Osteocyte (in vitro differentiated cells): ENCODE data around the gene HSD11B1L. TPM values are rescaled to one million over a fixed set of nuclear protein-coding genes. Genes with fewer than 3 reads are reported as not detected.

Source experiments
- DNase-seq: peaks from one replicate; pipeline ENCODE4 v3.0.0; 2021; ENCODE audit warnings: mixed read lengths; ENCODE audit not compliant: unreplicated experiment; ENCODE audit errors: extremely low spot score
- H3K27ac Mint-ChIP-seq: one replicate; pipeline ENCODE4 v1.8.0; 2021; ENCODE audit warnings: mild to moderate bottlenecking, mixed read lengths; ENCODE audit not compliant: unreplicated experiment
- H3K27me3 Mint-ChIP-seq: one replicate; pipeline ENCODE4 v1.8.0; 2021; ENCODE audit warnings: mixed read lengths; ENCODE audit not compliant: unreplicated experiment
- H3K36me3 Mint-ChIP-seq: one replicate; pipeline ENCODE4 v1.8.0; 2021; ENCODE audit warnings: mixed read lengths; ENCODE audit not compliant: unreplicated experiment
- H3K4me1 Mint-ChIP-seq: one replicate; pipeline ENCODE4 v1.8.0; 2021; ENCODE audit warnings: mixed read lengths; ENCODE audit not compliant: unreplicated experiment
- H3K4me3 Mint-ChIP-seq: one replicate; pipeline ENCODE4 v1.8.0; 2021; ENCODE audit warnings: mild to moderate bottlenecking, moderate library complexity, mixed read lengths; ENCODE audit not compliant: unreplicated experiment
- H3K9me3 Mint-ChIP-seq: one replicate; pipeline ENCODE4 v1.8.0; 2021; ENCODE audit warnings: mixed read lengths; ENCODE audit not compliant: unreplicated experiment
- total RNA-seq: library from RNA; stranded (reverse); gene quantifications from 2 replicates; pipeline ENCODE4 v1.2.1, GENCODE V29; 2021
- TF ChIP-seq, protein P1 (sequence below): fragments of 200-600 bp; sonication (generic); IDR thresholded peaks from 2 replicates; pipeline ENCODE4 v1.5.0; 2021; ENCODE audit warnings: antibody characterized with exemption, mild to moderate bottlenecking, moderate library complexity

The HSD11B1L gene
- total RNA-seq, 1 donor from 2014 or later: 10.7 TPM

DNA sequence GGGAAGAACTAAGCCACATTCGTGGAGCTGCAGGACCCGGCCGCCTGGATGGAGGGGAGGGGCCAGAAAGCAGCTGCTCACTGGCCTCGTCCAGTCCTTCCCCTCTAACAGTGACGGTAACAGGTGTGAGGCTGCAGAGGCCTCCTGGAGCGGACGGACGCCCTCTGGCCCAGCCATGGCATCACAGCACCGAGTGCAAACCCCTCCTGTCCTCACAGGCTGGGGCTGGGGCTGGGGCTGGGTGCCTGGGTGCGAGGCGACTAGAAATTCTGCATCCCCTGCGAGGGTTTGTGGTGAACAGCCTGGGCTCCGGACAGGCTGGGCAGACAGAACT is 4.1 kb upstream of the HSD11B1L start:
- H3K4me3 Mint-ChIP-seq: no peak overlapping the region
- H3K27me3 Mint-ChIP-seq: no peaks in the 10 kb centered on the region
- H3K9me3 Mint-ChIP-seq: no peaks in the 10 kb centered on the region
- DNase-seq: no peak
- peaks cover 3% of the 10 kb centered on the region for H3K36me3 Mint-ChIP-seq
- no peak overlapping the region for H3K27ac Mint-ChIP-seq
- H3K4me1 Mint-ChIP-seq: peaks cover 15% of the 10 kb centered on the region
- TF ChIP-seq, protein P1, sequence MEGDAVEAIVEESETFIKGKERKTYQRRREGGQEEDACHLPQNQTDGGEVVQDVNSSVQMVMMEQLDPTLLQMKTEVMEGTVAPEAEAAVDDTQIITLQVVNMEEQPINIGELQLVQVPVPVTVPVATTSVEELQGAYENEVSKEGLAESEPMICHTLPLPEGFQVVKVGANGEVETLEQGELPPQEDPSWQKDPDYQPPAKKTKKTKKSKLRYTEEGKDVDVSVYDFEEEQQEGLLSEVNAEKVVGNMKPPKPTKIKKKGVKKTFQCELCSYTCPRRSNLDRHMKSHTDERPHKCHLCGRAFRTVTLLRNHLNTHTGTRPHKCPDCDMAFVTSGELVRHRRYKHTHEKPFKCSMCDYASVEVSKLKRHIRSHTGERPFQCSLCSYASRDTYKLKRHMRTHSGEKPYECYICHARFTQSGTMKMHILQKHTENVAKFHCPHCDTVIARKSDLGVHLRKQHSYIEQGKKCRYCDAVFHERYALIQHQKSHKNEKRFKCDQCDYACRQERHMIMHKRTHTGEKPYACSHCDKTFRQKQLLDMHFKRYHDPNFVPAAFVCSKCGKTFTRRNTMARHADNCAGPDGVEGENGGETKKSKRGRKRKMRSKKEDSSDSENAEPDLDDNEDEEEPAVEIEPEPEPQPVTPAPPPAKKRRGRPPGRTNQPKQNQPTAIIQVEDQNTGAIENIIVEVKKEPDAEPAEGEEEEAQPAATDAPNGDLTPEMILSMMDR: no peak

DNA sequence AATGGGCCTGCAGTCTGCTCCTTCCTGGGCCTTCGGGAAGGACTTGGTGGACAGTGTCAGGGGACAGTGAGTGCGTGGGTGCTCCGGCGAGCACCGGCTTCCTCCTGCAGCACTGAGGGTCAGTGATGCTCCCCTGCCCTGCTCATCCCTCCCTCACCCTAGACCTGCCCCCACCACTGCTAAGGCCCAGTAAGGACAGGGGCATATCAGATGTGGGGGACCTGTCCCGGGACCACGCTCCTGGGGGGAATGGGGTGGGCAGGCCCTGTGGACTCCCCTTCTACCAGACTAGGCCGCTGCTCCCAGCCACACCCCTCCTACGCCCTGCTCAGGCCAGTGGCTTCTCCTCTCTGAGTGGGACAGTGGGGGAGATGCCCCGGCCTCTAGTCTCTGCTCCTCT is 3.7 kb upstream of the HSD11B1L start:
- H3K27me3 Mint-ChIP-seq: no peaks in the 10 kb centered on the region
- H3K27ac Mint-ChIP-seq: no peak overlapping the region
- H3K4me3 Mint-ChIP-seq: no peak overlapping the region
- TF ChIP-seq, protein P1: no peak
- peaks cover 2% of the 10 kb centered on the region for H3K36me3 Mint-ChIP-seq
- no peak for DNase-seq
- no peaks in the 10 kb centered on the region for H3K9me3 Mint-ChIP-seq
- peaks cover 17% of the 10 kb centered on the region for H3K4me1 Mint-ChIP-seq

DNA sequence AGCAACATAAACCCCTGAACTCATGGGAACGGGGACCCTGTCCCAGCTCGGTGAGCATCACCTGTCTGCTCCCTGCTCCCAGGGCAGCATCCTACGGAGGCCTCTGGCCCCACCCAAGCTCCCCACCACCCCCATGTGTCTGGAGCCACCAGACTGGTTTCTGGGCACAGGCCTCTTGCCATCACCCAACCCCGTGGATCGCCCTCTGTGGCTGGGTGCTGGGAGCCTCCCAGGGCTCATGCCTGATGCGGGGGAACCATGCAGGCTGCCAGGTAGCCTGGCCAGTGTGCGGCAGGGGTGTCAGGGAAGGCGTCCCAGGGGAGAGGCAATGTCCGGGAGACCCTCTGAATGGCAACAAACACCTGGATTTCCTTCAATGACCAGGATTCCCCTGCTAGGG is 3.2 kb upstream of the HSD11B1L start:
- DNase-seq: no peak
- H3K4me3 Mint-ChIP-seq: no peak overlapping the region
- H3K36me3 Mint-ChIP-seq: peaks cover 2% of the 10 kb centered on the region
- H3K9me3 Mint-ChIP-seq: no peaks in the 10 kb centered on the region
- TF ChIP-seq, protein P1: no peak
- H3K27ac Mint-ChIP-seq: no peak overlapping the region
- H3K27me3 Mint-ChIP-seq: no peaks in the 10 kb centered on the region
- H3K4me1 Mint-ChIP-seq: peaks cover 19% of the 10 kb centered on the region

DNA sequence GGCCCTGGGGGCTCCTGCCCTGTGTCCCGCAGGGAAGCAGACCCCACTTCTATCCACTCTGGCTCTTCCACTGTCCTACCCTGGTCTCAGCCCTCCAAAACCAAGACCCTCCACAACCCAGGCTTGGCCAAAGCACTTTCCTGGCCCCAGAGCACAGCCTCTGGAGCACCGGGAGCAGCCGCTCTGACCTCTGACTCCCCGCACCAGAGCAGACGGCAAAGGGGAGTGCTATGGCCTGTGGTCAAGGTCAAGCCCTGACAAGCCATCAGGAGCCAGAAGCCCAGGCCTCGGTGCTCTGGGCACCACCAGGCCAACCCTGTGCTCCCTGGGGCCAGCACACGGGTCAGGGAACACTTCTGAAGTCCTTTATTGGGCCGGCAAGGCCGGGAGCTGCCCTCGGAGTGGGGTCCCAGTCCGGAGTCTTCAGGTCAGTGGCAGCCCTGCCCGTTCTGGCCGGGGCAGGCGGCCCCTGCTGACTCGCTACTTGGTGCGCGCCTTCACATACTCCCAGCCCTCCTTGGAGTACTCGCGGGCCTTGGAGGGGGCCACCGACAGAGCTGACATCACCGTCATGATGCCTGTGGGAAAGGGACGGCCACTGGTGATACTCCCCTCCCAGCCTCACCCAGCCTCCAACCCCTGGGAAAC is 2.6 kb upstream of the HSD11B1L start:
- no peak overlapping the region for H3K4me3 Mint-ChIP-seq
- H3K36me3 Mint-ChIP-seq: peaks cover 2% of the 10 kb centered on the region
- H3K4me1 Mint-ChIP-seq: peaks cover 19% of the 10 kb centered on the region
- no peaks in the 10 kb centered on the region for H3K27me3 Mint-ChIP-seq
- H3K27ac Mint-ChIP-seq: no peak overlapping the region
- DNase-seq: no peak
- H3K9me3 Mint-ChIP-seq: no peaks in the 10 kb centered on the region
- TF ChIP-seq, protein P1: no peak

DNA sequence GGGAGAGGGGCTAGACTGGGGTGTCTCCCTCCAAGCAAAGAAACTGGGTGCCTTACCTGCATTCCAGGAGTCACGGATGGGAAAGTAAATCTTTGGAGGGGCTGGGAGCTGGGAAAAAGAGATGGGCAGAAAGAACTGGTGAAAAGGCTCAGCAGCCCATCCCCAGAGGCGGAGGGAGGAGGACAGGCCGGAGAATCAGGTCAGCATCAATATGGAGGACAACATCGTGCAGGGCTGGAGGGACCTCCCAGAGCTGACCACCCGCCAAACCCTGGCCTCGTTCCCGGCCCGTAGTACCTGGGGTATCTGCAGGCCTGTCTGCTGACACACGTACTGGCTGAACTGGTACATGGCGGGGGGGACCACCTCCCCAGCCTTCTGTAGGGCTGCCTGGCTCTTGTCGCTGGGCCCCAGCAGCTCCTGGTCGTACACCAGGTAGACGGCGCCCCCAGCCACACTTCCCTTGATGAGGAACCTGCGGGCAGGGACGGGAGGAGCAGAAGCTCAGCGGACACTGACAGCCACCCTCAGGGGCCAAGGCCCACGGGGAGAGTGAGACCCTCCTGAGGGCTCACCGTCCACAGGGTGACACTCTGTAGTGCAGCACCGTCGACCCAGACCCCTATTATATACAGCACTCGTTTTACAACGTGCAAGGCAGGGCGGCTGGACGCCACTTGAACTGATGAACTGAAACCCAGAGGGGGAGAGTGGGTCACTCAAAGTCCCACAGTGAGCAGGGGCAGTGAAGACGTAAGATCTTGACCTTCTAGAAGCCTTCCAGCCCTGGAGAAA is 1.3 kb upstream of the HSD11B1L start:
- TF ChIP-seq, protein P1: no peak
- DNase-seq: no peak
- peak overlapping the region; percentile 100 for H3K27ac Mint-ChIP-seq

More for the DNA sequence above, 1.3 kb upstream of the HSD11B1L start:
- no peaks in the 10 kb centered on the region for H3K27me3 Mint-ChIP-seq
- no peaks in the 10 kb centered on the region for H3K9me3 Mint-ChIP-seq
- peak overlapping the region; percentile 91 for H3K4me3 Mint-ChIP-seq
- H3K4me1 Mint-ChIP-seq: peaks cover 19% of the 10 kb centered on the region
- peaks cover 2% of the 10 kb centered on the region for H3K36me3 Mint-ChIP-seq
